ENCODE data around the gene LRFN2. TPM values are rescaled to one million over a fixed set of nuclear protein-coding genes. Genes with fewer than 3 reads are reported as not detected.

The LRFN2 gene
- total RNA-seq, 1 donor from 2014 or later = 0.32 TPM

DNA sequence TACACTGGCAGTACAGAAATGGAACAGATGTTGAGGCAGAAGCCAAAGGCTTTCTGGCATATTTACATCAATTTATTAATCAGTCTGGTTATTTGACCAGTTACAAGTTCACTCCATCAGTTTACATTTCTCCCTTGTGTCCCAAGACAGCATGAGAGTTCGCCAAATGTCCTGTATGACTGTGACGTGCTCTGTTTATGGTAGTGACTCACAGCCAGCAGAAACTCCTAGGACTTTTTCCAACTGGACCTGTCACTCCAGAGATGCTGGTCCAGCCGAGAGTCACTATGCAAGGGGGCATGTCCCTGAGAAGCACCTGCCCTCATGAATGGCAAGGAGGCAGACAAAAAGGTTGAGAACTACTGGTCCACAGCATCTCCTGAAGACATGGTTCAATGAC lies 160.0 kb downstream of the LRFN2 start:
- DNase-seq (ENCODE audit: low read depth) (no peak), FAIRE-seq (no peak)
- Histone ChIP-seq H3K4me1 (ENCODE audit: insufficient read depth, low read length) (no peaks in the 10 kb centered on the region), H2AFZ (ENCODE audit: low read depth, low read length) (no peak overlapping the region), H3K36me3 (ENCODE audit: insufficient read depth, low read length) (no peaks in the 10 kb centered on the region), H3K9ac (ENCODE audit: low read length) (no peak overlapping the region), H3K4me2 (ENCODE audit: low read length) (no peak overlapping the region), H3K9me3 (ENCODE audit: insufficient read depth, low read depth, low read length) (no peaks in the 10 kb centered on the region), H3K27ac (ENCODE audit: low read depth, low read length) (no peak overlapping the region), H3K79me2 (ENCODE audit: insufficient read depth, low read length) (no peaks in the 10 kb centered on the region), H3K4me3 (ENCODE audit: insufficient read depth, low read depth, low read length) (no peak overlapping the region), H4K20me1 (ENCODE audit: insufficient read depth, low read length) (no peaks in the 10 kb centered on the region), H3K27me3 (ENCODE audit: insufficient read depth, low read length) (peaks cover 2% of the 10 kb centered on the region)
- H3K4me3 Mint-ChIP-seq (ENCODE audit: unreplicated experiment) = no peak overlapping the region
- H3K4me1 Mint-ChIP-seq (ENCODE audit: low read depth, unreplicated experiment) = no peaks in the 10 kb centered on the region
- H3K36me3 Mint-ChIP-seq (ENCODE audit: low read depth, unreplicated experiment) = no peaks in the 10 kb centered on the region
- peaks cover 34% of the 10 kb centered on the region for H3K27me3 Mint-ChIP-seq (ENCODE audit: low read depth, unreplicated experiment)
- H3K9me3 Mint-ChIP-seq (ENCODE audit: unreplicated experiment) = peaks cover 3% of the 10 kb centered on the region
- TF ChIP-seq, protein P1, sequence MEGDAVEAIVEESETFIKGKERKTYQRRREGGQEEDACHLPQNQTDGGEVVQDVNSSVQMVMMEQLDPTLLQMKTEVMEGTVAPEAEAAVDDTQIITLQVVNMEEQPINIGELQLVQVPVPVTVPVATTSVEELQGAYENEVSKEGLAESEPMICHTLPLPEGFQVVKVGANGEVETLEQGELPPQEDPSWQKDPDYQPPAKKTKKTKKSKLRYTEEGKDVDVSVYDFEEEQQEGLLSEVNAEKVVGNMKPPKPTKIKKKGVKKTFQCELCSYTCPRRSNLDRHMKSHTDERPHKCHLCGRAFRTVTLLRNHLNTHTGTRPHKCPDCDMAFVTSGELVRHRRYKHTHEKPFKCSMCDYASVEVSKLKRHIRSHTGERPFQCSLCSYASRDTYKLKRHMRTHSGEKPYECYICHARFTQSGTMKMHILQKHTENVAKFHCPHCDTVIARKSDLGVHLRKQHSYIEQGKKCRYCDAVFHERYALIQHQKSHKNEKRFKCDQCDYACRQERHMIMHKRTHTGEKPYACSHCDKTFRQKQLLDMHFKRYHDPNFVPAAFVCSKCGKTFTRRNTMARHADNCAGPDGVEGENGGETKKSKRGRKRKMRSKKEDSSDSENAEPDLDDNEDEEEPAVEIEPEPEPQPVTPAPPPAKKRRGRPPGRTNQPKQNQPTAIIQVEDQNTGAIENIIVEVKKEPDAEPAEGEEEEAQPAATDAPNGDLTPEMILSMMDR (IDR thresholded peaks at IDR 0.05; ENCODE audit: insufficient read depth, low read depth, low read length) = no peak
- TF ChIP-seq EZH2 (IDR thresholded peaks at IDR 0.05; ENCODE audit: insufficient read depth, low read length) = no peak
- H3K27ac Mint-ChIP-seq (ENCODE audit: unreplicated experiment) = no peak overlapping the region

DNA sequence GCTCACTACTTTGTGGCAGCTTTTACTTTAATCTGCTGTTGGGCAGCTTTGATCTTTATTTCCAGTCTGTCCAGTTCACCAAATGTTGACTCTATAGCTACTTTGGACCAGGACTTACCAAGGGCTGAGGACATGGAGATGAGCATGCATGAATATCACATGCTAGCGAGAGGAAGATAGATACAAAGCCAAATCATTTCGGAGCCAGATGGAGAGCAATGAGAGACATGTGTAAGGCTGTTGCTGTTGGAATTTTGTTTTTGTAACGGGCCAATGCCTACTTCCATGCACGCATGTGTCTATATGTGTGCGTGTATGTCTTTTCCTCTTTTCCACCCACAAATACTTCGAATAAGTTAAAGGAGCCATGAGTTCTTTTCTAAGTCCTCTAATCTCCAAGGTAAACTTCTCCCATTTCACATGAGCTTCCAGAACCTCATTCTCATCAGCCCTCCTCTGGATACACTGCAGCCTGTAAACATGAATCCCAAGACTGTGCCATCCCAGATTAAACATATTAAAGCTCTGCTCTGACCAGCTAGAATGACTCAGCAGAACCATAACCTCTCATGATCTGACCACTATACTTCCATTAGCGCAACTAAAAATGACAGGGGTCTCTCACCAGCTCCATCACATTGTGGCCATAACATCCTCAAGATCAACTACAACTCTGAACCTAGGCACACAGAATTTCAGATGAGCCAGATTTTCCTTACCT lies 160.7 kb downstream of the LRFN2 start:
- H3K36me3 ChIP-seq (ENCODE audit: insufficient read depth, low read length) = no peaks in the 10 kb centered on the region
- Mint-ChIP-seq H3K4me3 (ENCODE audit: unreplicated experiment) (no peak overlapping the region), H3K9me3 (ENCODE audit: unreplicated experiment) (peaks cover 3% of the 10 kb centered on the region), H3K36me3 (ENCODE audit: low read depth, unreplicated experiment) (no peaks in the 10 kb centered on the region), H3K4me1 (ENCODE audit: low read depth, unreplicated experiment) (no peaks in the 10 kb centered on the region), H3K27me3 (ENCODE audit: low read depth, unreplicated experiment) (peaks cover 37% of the 10 kb centered on the region), H3K27ac (ENCODE audit: unreplicated experiment) (no peak overlapping the region)
- H3K9ac ChIP-seq (ENCODE audit: low read length) = no peak overlapping the region
- H4K20me1 ChIP-seq (ENCODE audit: insufficient read depth, low read length) = no peaks in the 10 kb centered on the region
- no peak for DNase-seq (ENCODE audit: low read depth)
- peaks cover 2% of the 10 kb centered on the region for H3K27me3 ChIP-seq (ENCODE audit: insufficient read depth, low read length)
- no peak overlapping the region for H3K4me2 ChIP-seq (ENCODE audit: low read length)
- no peaks in the 10 kb centered on the region for H3K4me1 ChIP-seq (ENCODE audit: insufficient read depth, low read length)
- H3K79me2 ChIP-seq (ENCODE audit: insufficient read depth, low read length) = no peaks in the 10 kb centered on the region
- TF ChIP-seq EZH2 (IDR thresholded peaks at IDR 0.05; ENCODE audit: insufficient read depth, low read length) = no peak
- TF ChIP-seq, protein P1 (IDR thresholded peaks at IDR 0.05; ENCODE audit: insufficient read depth, low read depth, low read length) = no peak
- no peak overlapping the region for H3K27ac ChIP-seq (ENCODE audit: low read depth, low read length)
- FAIRE-seq = no peak
- H2AFZ ChIP-seq (ENCODE audit: low read depth, low read length) = no peak overlapping the region
- no peaks in the 10 kb centered on the region for H3K9me3 ChIP-seq (ENCODE audit: insufficient read depth, low read depth, low read length)
- H3K4me3 ChIP-seq (ENCODE audit: insufficient read depth, low read depth, low read length) = no peak overlapping the region

DNA sequence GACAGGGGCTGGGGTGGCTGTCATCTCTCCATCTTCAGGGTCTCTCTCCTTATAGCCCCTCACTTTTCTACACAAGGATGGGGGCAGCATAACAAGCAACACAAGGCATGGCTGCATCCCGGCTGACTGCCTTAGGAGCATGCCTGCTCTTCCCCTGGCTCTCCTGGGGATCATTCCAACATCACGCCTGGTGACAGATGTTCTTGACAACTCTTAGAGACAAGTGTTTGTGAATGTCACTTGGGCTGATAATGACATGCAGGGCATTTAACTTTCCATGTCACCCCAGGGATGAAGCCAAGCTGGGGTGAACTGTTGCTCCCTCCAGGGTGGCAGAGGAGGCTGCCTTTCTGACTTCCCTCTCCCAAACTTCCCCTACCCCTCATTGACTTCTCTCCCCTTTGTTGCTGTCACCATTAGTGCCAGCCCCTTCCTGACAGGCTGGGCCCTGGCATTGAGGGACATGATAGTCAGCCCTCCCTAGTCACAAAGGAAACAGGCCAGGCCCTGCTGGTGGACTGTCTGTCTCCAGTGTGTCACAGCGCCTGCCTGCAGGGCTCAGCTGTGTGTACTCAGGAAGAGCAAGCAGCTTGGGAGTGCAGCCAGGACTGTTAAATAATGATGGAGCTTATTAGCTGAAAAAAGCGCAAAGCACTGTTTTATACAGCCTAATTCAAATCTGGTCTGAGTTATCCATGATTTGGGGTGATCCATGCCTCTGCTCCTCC lies 161.8 kb downstream of the LRFN2 start:
- FAIRE-seq = no peak
- peaks cover 2% of the 10 kb centered on the region for H3K27me3 ChIP-seq (ENCODE audit: insufficient read depth, low read length)
- no peaks in the 10 kb centered on the region for H3K9me3 ChIP-seq (ENCODE audit: insufficient read depth, low read depth, low read length)
- no peaks in the 10 kb centered on the region for H3K4me1 ChIP-seq (ENCODE audit: insufficient read depth, low read length)
- H2AFZ ChIP-seq (ENCODE audit: low read depth, low read length) = no peak overlapping the region
- H4K20me1 ChIP-seq (ENCODE audit: insufficient read depth, low read length) = no peaks in the 10 kb centered on the region
- TF ChIP-seq, protein P1 (IDR thresholded peaks at IDR 0.05; ENCODE audit: insufficient read depth, low read depth, low read length) = no peak
- TF ChIP-seq EZH2 (IDR thresholded peaks at IDR 0.05; ENCODE audit: insufficient read depth, low read length) = no peak
- Mint-ChIP-seq H3K27ac (ENCODE audit: unreplicated experiment) (no peak overlapping the region), H3K27me3 (ENCODE audit: low read depth, unreplicated experiment) (peaks cover 43% of the 10 kb centered on the region), H3K9me3 (ENCODE audit: unreplicated experiment) (peaks cover 3% of the 10 kb centered on the region), H3K36me3 (ENCODE audit: low read depth, unreplicated experiment) (no peaks in the 10 kb centered on the region), H3K4me1 (ENCODE audit: low read depth, unreplicated experiment) (no peaks in the 10 kb centered on the region), H3K4me3 (ENCODE audit: unreplicated experiment) (no peak overlapping the region)
- H3K9ac ChIP-seq (ENCODE audit: low read length) = no peak overlapping the region
- H3K79me2 ChIP-seq (ENCODE audit: insufficient read depth, low read length) = no peaks in the 10 kb centered on the region
- H3K36me3 ChIP-seq (ENCODE audit: insufficient read depth, low read length) = no peaks in the 10 kb centered on the region
- DNase-seq (ENCODE audit: low read depth) = no peak
- no peak overlapping the region for H3K27ac ChIP-seq (ENCODE audit: low read depth, low read length)
- H3K4me2 ChIP-seq (ENCODE audit: low read length) = no peak overlapping the region
- no peak overlapping the region for H3K4me3 ChIP-seq (ENCODE audit: insufficient read depth, low read depth, low read length)

Measured in astrocyte (in vitro differentiated cells and primary cell).